ENCODE data around the gene SLC24A3. TPM values are rescaled to one million over a fixed set of nuclear protein-coding genes. Genes with fewer than 3 reads are reported as not detected.

The SLC24A3 gene
- total and polyA plus RNA-seq, 4 donors = 17.5 to 64.9 (median 43.8) TPM

DNA sequence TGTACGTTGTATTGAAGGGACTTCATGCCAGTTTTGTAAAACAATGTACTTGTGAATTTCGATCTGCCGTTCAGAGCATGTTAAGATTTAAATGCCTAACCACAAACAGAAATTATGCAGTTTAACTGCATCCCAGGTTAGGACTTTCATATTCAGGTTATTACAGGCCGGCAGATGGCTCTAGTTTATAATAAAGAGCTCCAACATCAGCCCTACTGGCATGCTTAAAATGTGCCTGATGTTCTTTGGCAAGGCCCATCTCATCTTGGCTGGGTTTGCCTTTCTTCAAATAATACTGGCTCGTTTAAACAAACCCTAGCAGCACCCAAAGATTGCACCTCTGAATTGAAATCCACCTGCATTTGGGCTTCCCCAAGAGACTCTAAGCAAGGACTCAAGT lies 376.3 kb downstream of the SLC24A3 start:
- Histone ChIP-seq H3K36me3 (ENCODE audit: control insufficient read depth, insufficient read depth, low read length) (peaks cover 12% of the 10 kb centered on the region), H3K4me1 (ENCODE audit: control insufficient read depth, insufficient read depth, low read length) (peaks cover under 1% of the 10 kb centered on the region), H3K27me3 (ENCODE audit: control insufficient read depth, insufficient read depth, low read length) (no peaks in the 10 kb centered on the region), H3K4me3 (ENCODE audit: low read depth, low read length) (no peak overlapping the region), H3K27ac (ENCODE audit: low read depth, low read length) (no peak overlapping the region), H3K9me3 (ENCODE audit: control insufficient read depth, insufficient read depth, low read length) (no peaks in the 10 kb centered on the region)
- DNase-seq (ENCODE audit: low read depth in 4 of 6, low spot score in 6 of 6) = peak in 2 of 6 donors; percentile 65 to 77
- WGBS (ENCODE audit: insufficient coverage) = 25% methylated on average over 2 of the region's 5 CpGs

DNA sequence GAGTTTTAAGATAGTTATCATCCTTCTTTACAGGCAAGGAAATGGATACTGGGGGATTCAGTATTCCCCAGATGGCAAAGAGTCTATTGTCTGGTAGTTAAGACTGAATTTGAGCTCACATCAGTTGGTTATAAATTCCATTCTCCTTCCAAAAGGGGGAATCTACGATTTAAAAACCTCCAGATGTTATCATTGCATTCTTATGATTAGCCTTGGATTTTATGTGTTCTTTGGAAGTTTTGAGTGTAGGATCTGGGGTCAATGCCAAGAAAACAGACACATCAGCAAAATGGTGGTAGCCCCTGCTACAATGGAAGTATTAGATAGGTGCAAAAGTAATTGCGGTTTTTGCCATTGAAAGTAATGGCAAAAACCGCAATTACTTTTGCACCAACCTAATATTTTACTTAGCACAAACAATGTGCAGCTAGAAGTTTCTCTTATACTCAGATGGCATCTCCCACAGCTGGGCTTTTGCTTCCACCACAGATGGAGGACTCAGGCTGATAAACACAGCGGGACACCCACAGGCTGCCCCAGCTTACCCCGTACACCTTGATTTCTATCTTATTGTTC lies 377.4 kb downstream of the SLC24A3 start:
- H3K4me3 ChIP-seq (ENCODE audit: low read depth, low read length) = no peak overlapping the region
- peak in 1 of 6 donors; percentile 55 for DNase-seq (ENCODE audit: low read depth in 4 of 6, low spot score in 6 of 6)
- H3K4me1 ChIP-seq (ENCODE audit: control insufficient read depth, insufficient read depth, low read length) = no peaks in the 10 kb centered on the region
- no peak overlapping the region for H3K27ac ChIP-seq (ENCODE audit: low read depth, low read length)
- peaks cover 11% of the 10 kb centered on the region for H3K36me3 ChIP-seq (ENCODE audit: control insufficient read depth, insufficient read depth, low read length)
- 97% methylated on average over 3 of the region's 5 CpGs for WGBS (ENCODE audit: insufficient coverage)
- H3K27me3 ChIP-seq (ENCODE audit: control insufficient read depth, insufficient read depth, low read length) = no peaks in the 10 kb centered on the region
- no peaks in the 10 kb centered on the region for H3K9me3 ChIP-seq (ENCODE audit: control insufficient read depth, insufficient read depth, low read length)

DNA sequence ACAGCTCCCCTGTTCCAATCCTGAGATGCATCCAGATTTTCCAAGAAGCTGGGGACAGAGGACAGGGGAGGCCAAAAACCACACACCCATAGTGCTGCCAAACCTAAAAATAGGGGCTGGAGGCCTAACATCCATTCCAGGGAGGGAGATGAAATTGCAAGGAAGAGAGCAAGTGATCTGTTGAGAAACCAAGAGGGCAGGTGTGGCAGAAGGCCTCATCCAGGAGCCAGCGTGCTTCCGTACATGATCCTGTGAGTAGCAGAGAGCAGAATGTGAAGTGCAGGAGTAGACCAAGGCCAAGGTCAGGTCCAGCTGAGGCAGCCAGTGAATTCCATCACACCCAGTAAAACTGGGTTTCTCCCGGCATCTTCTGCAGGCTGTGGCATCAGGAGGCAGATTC lies 377.9 kb downstream of the SLC24A3 start:
- WGBS (ENCODE audit: insufficient coverage) = 98% methylated on average over 3 of the region's 3 CpGs
- Histone ChIP-seq H3K27me3 (ENCODE audit: control insufficient read depth, insufficient read depth, low read length) (no peaks in the 10 kb centered on the region), H3K4me1 (ENCODE audit: control insufficient read depth, insufficient read depth, low read length) (no peaks in the 10 kb centered on the region), H3K36me3 (ENCODE audit: control insufficient read depth, insufficient read depth, low read length) (peaks cover 8% of the 10 kb centered on the region), H3K9me3 (ENCODE audit: control insufficient read depth, insufficient read depth, low read length) (no peaks in the 10 kb centered on the region), H3K27ac (ENCODE audit: low read depth, low read length) (no peak overlapping the region), H3K4me3 (ENCODE audit: low read depth, low read length) (no peak overlapping the region)
- no peak for DNase-seq (ENCODE audit: low read depth in 4 of 6, low spot score in 6 of 6)

DNA sequence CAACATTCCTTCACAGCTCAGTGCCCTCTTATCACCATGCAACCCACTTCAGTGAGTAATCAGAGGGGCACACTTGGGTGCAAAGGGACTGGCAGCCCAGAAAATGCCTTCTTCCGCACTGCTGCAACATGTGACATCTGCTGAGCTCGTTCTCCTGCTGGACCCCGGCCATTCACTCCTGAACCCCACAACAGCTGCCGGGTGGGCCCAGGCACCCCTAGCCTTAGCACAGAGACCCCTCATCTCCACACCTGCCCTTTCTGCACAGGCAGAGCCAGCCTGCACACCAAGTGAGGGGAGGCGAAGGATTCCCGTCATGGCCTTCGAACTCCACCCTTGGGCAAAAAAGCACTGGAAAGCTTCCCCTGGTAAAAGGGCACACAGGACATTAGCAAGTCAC lies 381.3 kb downstream of the SLC24A3 start:
- WGBS (ENCODE audit: insufficient coverage) = 83% methylated on average over 7 of the region's 7 CpGs
- H3K4me3 ChIP-seq (ENCODE audit: low read depth, low read length) = no peak overlapping the region
- H3K4me1 ChIP-seq (ENCODE audit: control insufficient read depth, insufficient read depth, low read length) = no peaks in the 10 kb centered on the region
- H3K36me3 ChIP-seq (ENCODE audit: control insufficient read depth, insufficient read depth, low read length) = peaks cover 3% of the 10 kb centered on the region
- H3K27ac ChIP-seq (ENCODE audit: low read depth, low read length) = no peak overlapping the region
- H3K27me3 ChIP-seq (ENCODE audit: control insufficient read depth, insufficient read depth, low read length) = no peaks in the 10 kb centered on the region
- H3K9me3 ChIP-seq (ENCODE audit: control insufficient read depth, insufficient read depth, low read length) = no peaks in the 10 kb centered on the region
- DNase-seq (ENCODE audit: low read depth in 4 of 6, low spot score in 6 of 6) = no peak

DNA sequence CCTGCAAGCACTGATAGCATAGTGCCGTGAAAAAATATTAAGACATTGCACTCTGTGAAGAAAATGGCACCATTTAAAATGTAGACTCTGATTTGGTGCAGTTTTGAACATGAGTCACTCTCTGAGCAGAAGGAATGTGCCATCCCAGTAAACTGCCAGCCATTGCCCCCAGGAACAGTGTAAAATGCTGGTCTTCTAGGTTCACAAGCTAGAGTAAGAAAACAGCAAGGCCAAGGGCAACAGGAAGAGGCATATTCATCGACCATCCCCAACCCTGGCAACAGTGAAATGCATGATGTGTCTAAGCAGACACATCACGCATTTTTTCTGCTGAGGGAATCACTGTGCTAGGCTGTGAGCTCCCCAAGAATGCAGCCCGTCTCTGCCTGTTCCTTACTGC lies 382.5 kb downstream of the SLC24A3 start:
- H3K36me3 ChIP-seq (ENCODE audit: control insufficient read depth, insufficient read depth, low read length) = peaks cover 7% of the 10 kb centered on the region
- 96% methylated on average over 4 of the region's 4 CpGs for WGBS (ENCODE audit: insufficient coverage)
- H3K27ac ChIP-seq (ENCODE audit: low read depth, low read length) = no peak overlapping the region
- no peaks in the 10 kb centered on the region for H3K9me3 ChIP-seq (ENCODE audit: control insufficient read depth, insufficient read depth, low read length)
- no peaks in the 10 kb centered on the region for H3K4me1 ChIP-seq (ENCODE audit: control insufficient read depth, insufficient read depth, low read length)
- no peak for DNase-seq (ENCODE audit: low read depth in 4 of 6, low spot score in 6 of 6)
- H3K27me3 ChIP-seq (ENCODE audit: control insufficient read depth, insufficient read depth, low read length) = no peaks in the 10 kb centered on the region
- H3K4me3 ChIP-seq (ENCODE audit: low read depth, low read length) = no peak overlapping the region

DNA sequence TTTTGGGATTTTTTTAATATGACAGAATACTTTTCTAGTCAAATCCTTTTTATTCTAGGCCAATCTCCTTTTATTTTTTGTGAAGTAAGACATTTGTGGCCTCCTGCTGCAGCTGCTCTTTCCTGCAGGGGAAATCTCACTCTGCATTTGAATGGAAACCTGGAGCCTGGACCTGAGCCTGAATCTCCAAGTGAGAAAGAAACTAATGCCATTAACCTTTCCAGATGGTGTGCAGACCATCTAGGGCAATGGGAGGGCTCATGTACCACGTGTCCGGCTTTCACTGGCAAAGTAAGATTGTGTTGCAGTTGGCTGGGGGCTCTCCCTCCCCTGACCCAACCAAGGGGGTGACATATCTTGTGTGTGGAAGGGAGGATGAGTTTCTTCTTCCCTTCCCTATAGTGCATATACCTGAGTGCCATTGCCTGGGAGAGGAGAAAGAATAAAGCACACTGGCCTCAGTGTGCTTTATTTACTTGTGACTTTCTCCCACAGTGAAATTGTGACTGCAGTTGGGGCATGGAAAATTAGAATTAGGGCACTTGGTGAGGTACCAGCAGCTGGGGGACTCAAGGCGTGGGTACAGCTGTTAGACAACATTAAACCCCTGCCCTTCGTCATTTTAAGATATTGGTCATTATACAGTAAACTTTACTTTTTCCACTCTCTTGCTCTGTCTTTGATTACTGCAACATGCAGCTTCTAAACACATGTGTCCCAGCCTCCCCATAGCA lies 385.8 kb downstream of the SLC24A3 start:
- no peaks in the 10 kb centered on the region for H3K9me3 ChIP-seq (ENCODE audit: control insufficient read depth, insufficient read depth, low read length)
- no peak overlapping the region for H3K27ac ChIP-seq (ENCODE audit: low read depth, low read length)
- H3K4me3 ChIP-seq (ENCODE audit: low read depth, low read length) = no peak overlapping the region
- peaks cover 7% of the 10 kb centered on the region for H3K36me3 ChIP-seq (ENCODE audit: control insufficient read depth, insufficient read depth, low read length)
- DNase-seq (ENCODE audit: low read depth in 4 of 6, low spot score in 6 of 6) = peak in 1 of 6 donors; percentile 45
- H3K4me1 ChIP-seq (ENCODE audit: control insufficient read depth, insufficient read depth, low read length) = no peaks in the 10 kb centered on the region
- WGBS (ENCODE audit: insufficient coverage) = no CpG with 5 or more reads among the region's 4 CpGs
- H3K27me3 ChIP-seq (ENCODE audit: control insufficient read depth, insufficient read depth, low read length) = no peaks in the 10 kb centered on the region

DNA sequence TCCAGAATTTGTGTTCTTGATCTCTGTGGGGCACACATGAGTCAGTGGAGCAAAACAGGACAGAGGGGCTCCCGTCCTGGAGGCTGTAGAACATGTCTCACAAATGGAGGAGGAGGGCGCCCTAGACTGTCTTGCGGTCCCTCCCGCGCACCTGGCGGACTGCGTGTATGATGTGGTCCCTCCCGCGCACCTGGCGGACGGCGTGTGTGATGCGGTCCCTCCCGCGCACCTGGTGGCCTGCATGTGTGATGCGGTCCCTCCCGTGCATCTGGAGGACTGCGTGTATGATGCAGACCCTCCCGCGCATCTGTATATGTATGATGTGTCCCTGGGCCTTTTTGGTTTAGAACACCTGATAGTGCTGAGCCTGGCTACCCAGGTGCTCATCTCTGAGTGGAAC lies 386.8 kb downstream of the SLC24A3 start:
- H3K36me3 ChIP-seq (ENCODE audit: control insufficient read depth, insufficient read depth, low read length) = peaks cover 3% of the 10 kb centered on the region
- WGBS (ENCODE audit: insufficient coverage) = over 99% methylated on average over 20 of the region's 20 CpGs
- H3K4me3 ChIP-seq (ENCODE audit: low read depth, low read length) = no peak overlapping the region
- no peaks in the 10 kb centered on the region for H3K9me3 ChIP-seq (ENCODE audit: control insufficient read depth, insufficient read depth, low read length)
- no peaks in the 10 kb centered on the region for H3K4me1 ChIP-seq (ENCODE audit: control insufficient read depth, insufficient read depth, low read length)
- H3K27ac ChIP-seq (ENCODE audit: low read depth, low read length) = no peak overlapping the region
- no peaks in the 10 kb centered on the region for H3K27me3 ChIP-seq (ENCODE audit: control insufficient read depth, insufficient read depth, low read length)
- DNase-seq (ENCODE audit: low read depth in 4 of 6, low spot score in 6 of 6) = no peak

DNA sequence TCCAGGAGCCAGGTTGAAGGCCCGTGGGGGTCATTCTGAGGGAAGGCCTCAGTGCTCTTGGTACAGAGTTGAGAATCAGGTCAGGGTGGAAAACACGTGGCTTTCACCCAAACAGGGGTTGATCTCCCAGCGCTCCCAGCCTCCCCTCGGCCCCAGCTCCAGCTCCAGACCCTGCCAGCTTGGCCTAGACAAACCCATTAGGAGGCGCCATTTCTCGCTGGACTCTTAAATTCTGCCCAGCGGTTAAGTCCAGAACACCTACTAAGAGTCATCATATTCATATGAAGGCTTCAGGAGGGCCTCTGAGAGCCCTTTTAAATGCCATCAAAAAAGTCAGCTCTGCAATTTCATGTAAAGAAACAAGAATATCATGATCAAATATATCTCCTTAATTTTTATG lies 387.6 kb downstream of the SLC24A3 start:
- no peaks in the 10 kb centered on the region for H3K9me3 ChIP-seq (ENCODE audit: control insufficient read depth, insufficient read depth, low read length)
- WGBS (ENCODE audit: insufficient coverage) = 92% methylated on average over 7 of the region's 7 CpGs
- H3K36me3 ChIP-seq (ENCODE audit: control insufficient read depth, insufficient read depth, low read length) = peaks cover 3% of the 10 kb centered on the region
- no peak for DNase-seq (ENCODE audit: low read depth in 4 of 6, low spot score in 6 of 6)
- H3K4me1 ChIP-seq (ENCODE audit: control insufficient read depth, insufficient read depth, low read length) = no peaks in the 10 kb centered on the region
- H3K27ac ChIP-seq (ENCODE audit: low read depth, low read length) = no peak overlapping the region
- H3K4me3 ChIP-seq (ENCODE audit: low read depth, low read length) = no peak overlapping the region
- no peaks in the 10 kb centered on the region for H3K27me3 ChIP-seq (ENCODE audit: control insufficient read depth, insufficient read depth, low read length)

DNA sequence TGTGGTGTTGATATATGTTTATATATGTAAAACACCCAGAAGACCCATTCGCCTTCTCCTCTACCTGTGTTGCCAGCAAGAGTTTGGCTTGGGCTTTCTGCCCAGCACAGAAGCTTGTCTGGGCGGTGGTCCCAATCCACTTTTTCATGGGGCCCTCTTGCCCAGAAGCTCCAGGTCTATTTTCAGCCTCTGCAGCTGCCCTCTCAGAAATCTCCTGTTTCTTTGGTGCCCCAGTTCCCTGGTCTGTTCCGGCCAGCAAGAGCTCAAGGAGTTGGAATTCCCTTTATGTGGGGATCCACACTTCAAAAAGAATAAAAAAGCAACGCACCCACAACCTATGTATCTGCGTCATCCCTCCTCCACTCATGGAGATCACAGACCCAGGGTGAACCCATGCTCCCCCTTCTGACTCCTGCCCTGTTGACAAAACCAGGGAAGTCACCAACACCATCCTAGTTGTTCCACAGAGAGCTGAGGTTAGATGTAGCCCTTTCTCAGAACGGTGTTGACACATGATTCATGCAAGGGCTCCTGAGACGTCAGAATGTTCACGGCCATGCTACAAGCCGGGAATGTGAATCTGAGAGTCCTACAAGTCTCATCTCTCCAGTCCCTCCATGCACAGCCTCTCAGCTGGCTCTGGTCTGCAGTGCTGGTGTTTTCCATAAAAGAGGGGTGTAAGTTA lies 388.8 kb downstream of the SLC24A3 start:
- Histone ChIP-seq H3K27ac (ENCODE audit: low read depth, low read length) (no peak overlapping the region), H3K4me3 (ENCODE audit: low read depth, low read length) (no peak overlapping the region), H3K27me3 (ENCODE audit: control insufficient read depth, insufficient read depth, low read length) (no peaks in the 10 kb centered on the region), H3K36me3 (ENCODE audit: control insufficient read depth, insufficient read depth, low read length) (peaks cover 3% of the 10 kb centered on the region), H3K9me3 (ENCODE audit: control insufficient read depth, insufficient read depth, low read length) (no peaks in the 10 kb centered on the region), H3K4me1 (ENCODE audit: control insufficient read depth, insufficient read depth, low read length) (peaks cover 3% of the 10 kb centered on the region)
- WGBS (ENCODE audit: insufficient coverage) = 83% methylated on average over 3 of the region's 9 CpGs
- DNase-seq (ENCODE audit: low read depth in 4 of 6, low spot score in 6 of 6) = no peak

Measured in spinal cord (tissue), 10 donors.